Chondrocyte (in vitro differentiated cells): ENCODE results near the gene PRRG2. TPM values are rescaled to one million over a fixed set of nuclear protein-coding genes. Genes with fewer than 3 reads are reported as not detected.
"Not testable (repeated sequence)": the region's sequence is repeated elsewhere in the genome, so short reads cannot be mapped to it uniquely, and the experiment has no call there.

Experiments used
- DNase-seq: peaks from one replicate; pipeline ENCODE4 v3.0.0; 2021; ENCODE audit warnings: mixed read lengths, low spot score
- H3K27ac Mint-ChIP-seq: one replicate; pipeline ENCODE4 v1.8.0; 2021; ENCODE audit warnings: mild to moderate bottlenecking, moderate library complexity, mixed read lengths; ENCODE audit not compliant: unreplicated experiment
- H3K27me3 Mint-ChIP-seq: 2 replicates; pipeline ENCODE4 v1.8.0; 2021; ENCODE audit warnings: low read depth, mixed read lengths
- H3K36me3 Mint-ChIP-seq: 2 replicates; pipeline ENCODE4 v1.8.0; 2021; ENCODE audit warnings: low read depth, mixed read lengths
- H3K4me1 Mint-ChIP-seq: 2 replicates; pipeline ENCODE4 v1.8.0; 2021; ENCODE audit warnings: low read depth, mild to moderate bottlenecking, mixed read lengths
- H3K4me3 Mint-ChIP-seq: one replicate; pipeline ENCODE4 v1.8.0; 2021; ENCODE audit warnings: mild to moderate bottlenecking, moderate library complexity, mixed read lengths; ENCODE audit not compliant: unreplicated experiment
- H3K9me3 Mint-ChIP-seq: 2 replicates; pipeline ENCODE4 v1.8.0; 2021; ENCODE audit warnings: low read depth, mixed read lengths
- total RNA-seq: library from RNA; stranded (reverse); gene quantifications from 3 replicates; pipeline ENCODE4 v1.2.1, GENCODE V29; 2021
- TF ChIP-seq, protein P1 (sequence below): fragments of 200-600 bp; sonication (generic); IDR thresholded peaks from 2 replicates; pipeline ENCODE4 v1.5.0; 2021; ENCODE audit warnings: antibody characterized with exemption, mild to moderate bottlenecking, moderate library complexity

The PRRG2 gene
- total RNA-seq, 1 donor from 2014 or later, result 0.17 TPM

DNA sequence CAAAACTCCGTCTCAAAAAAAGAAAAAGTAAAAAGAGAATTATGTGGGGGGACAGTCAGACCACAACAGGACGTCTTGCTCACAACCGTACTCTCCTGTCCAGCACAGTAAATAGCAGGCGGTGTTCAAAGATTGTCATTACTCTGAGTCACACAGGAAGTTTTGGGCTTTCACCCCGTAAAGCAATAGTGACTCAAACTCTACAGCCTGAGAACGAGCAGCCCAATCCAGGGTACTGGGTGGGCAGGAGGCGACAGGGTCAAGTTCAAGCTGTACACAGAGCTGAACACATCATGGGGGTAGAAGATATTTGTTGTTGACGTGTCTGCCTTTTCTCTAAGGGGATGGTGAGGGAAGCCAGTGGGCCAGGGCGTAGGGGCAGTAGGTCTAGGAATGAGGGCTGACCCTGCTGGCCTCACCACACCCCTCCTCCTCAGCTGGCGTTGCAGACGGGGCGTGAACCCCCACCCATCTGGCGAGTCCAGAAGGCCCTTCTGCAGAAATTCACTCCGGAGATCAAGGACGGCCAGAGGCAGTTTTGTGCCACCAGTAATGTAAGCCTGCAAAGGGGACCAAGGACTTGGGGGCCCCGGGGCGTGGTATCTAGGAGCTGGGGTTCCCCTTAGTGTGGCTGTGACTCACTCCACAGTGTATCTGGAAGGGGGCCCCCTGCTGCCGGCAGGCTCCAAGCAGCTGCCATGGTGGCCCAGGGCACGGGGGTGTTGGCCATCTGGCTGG is 33.1 kb downstream of the PRRG2 start:
- DNase-seq, result no peak
- Mint-ChIP-seq H3K27me3 (no peaks in the 10 kb centered on the region), H3K4me1 (peaks cover 17% of the 10 kb centered on the region), H3K4me3 (no peak overlapping the region), H3K27ac (peak overlapping the region; percentile 90), H3K36me3 (peaks cover 21% of the 10 kb centered on the region), H3K9me3 (no peaks in the 10 kb centered on the region)
- TF ChIP-seq, protein P1, sequence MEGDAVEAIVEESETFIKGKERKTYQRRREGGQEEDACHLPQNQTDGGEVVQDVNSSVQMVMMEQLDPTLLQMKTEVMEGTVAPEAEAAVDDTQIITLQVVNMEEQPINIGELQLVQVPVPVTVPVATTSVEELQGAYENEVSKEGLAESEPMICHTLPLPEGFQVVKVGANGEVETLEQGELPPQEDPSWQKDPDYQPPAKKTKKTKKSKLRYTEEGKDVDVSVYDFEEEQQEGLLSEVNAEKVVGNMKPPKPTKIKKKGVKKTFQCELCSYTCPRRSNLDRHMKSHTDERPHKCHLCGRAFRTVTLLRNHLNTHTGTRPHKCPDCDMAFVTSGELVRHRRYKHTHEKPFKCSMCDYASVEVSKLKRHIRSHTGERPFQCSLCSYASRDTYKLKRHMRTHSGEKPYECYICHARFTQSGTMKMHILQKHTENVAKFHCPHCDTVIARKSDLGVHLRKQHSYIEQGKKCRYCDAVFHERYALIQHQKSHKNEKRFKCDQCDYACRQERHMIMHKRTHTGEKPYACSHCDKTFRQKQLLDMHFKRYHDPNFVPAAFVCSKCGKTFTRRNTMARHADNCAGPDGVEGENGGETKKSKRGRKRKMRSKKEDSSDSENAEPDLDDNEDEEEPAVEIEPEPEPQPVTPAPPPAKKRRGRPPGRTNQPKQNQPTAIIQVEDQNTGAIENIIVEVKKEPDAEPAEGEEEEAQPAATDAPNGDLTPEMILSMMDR, result peak; percentile 31

DNA sequence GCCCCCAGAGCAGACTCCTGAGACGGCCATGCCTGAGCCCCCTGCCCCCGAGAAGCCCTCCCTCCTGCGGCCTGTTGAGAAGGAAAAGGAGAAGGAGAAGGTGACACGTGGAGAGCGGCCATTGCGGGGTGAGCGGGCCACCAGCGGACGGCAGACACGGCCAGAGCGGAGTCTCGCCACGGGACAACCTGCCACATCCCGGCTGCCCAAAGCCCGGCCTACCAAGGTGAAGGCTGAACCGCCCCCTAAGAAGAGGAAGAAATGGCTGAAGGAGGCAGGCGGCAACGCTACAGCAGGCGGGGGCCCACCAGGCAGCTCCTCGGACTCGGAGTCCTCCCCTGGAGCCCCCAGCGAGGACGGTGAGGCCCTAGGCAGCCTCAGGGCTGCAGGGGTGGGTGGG is 34.7 kb downstream of the PRRG2 start:
- DNase-seq, result no peak
- H3K27me3 Mint-ChIP-seq, result no peaks in the 10 kb centered on the region
- no peak overlapping the region for H3K4me3 Mint-ChIP-seq
- peak overlapping the region; percentile 68 for H3K27ac Mint-ChIP-seq
- TF ChIP-seq, protein P1, result no peak
- no peaks in the 10 kb centered on the region for H3K9me3 Mint-ChIP-seq
- peaks cover 17% of the 10 kb centered on the region for H3K4me1 Mint-ChIP-seq
- peaks cover 23% of the 10 kb centered on the region for H3K36me3 Mint-ChIP-seq

DNA sequence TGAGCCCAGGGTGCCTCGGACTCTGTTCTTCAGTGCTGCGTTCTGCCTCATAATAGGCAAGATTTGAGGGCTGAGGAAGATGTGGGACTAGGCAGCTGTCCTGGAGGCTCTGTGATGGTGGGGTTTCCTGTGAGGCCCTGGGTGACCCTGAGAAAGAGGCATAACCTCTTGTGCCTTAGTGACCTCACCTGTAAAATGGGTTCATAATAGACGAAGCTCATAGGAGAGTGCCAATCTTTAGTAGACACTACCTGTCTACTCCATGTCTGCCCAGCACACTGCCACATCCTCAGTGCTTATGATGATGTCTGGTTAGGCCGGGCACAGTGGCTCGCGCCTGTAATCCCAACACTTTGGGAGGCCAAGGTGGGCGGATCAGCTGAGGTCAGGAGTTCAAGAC is 35.4 kb downstream of the PRRG2 start:
- Mint-ChIP-seq H3K4me3 (no peak overlapping the region), H3K9me3 (no peaks in the 10 kb centered on the region), H3K27ac (no peak overlapping the region), H3K36me3 (peaks cover 26% of the 10 kb centered on the region), H3K4me1 (peaks cover 17% of the 10 kb centered on the region), H3K27me3 (no peaks in the 10 kb centered on the region)
- TF ChIP-seq, protein P1, result no peak
- DNase-seq, result no peak

DNA sequence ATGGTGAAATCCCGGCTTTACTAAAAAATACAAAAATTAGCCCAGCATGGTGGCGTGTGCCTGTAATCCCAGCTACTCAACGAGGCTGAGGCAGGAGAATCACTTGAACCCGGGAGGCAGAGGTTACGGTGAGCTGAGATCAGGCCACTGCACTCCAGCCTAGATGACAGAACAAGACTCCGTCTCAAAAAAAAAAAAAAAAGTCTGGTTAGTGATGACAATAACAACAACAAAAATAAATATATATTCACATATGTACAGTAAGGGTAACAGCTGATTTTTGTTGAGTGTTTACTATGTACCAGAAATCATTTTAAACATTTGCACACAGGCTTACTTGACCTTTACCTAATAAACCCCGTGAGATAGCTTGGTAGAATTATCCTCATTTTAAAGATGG is 35.8 kb downstream of the PRRG2 start:
- Mint-ChIP-seq H3K4me3 (no peak overlapping the region), H3K4me1 (peaks cover 17% of the 10 kb centered on the region), H3K36me3 (peaks cover 28% of the 10 kb centered on the region), H3K9me3 (no peaks in the 10 kb centered on the region), H3K27me3 (no peaks in the 10 kb centered on the region), H3K27ac (no peak overlapping the region)
- no peak for DNase-seq
- TF ChIP-seq, protein P1, result no peak

DNA sequence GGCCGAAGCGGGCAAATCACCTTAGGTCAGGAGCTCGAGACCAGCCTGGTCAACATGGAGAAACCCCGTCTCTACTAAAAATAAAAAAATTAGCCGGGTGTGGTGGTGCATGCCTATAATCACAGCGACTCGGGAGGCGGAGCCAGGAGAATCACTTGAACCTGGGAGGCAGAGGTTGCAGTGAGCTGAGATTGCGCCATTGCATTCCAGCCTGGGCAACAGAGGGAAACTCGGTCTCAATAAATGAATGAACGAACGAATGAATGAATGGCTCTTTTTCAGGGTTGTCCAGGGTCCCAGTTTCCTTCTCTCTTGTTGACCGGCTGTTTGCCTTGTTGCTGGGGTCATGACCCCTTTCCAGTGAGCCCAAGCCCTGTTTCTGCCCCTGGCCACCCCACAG is 36.7 kb downstream of the PRRG2 start:
- H3K4me3 Mint-ChIP-seq, H3K27ac Mint-ChIP-seq, H3K27me3 Mint-ChIP-seq, DNase-seq, H3K9me3 Mint-ChIP-seq: not testable (repeated sequence)
- peaks cover 30% of the 10 kb centered on the region for H3K36me3 Mint-ChIP-seq
- H3K4me1 Mint-ChIP-seq, result peaks cover 13% of the 10 kb centered on the region
